IPS-20b (cell line): ENCODE results near the gene INTS1.

ENCODE experiments used
- H3K27ac ChIP-seq: one replicate; pipeline ENCODE4 v1.5.1; 2013; ENCODE audit warnings: low read length
- H3K27me3 ChIP-seq: 2 replicates; pipeline ENCODE4 v1.6.1; 2013; ENCODE audit warnings: mild to moderate bottlenecking, low read length, inconsistent platforms; ENCODE audit not compliant: insufficient read depth
- H3K36me3 ChIP-seq: 2 replicates; pipeline ENCODE4 v1.6.1; 2013; ENCODE audit warnings: low read depth, mild to moderate bottlenecking, inconsistent platforms, low read length, moderate library complexity; ENCODE audit not compliant: insufficient read depth
- H3K4me1 ChIP-seq: 2 replicates; pipeline ENCODE4 v1.6.1; 2013; ENCODE audit warnings: mild to moderate bottlenecking, control low read depth, inconsistent platforms, low read length, moderate library complexity; ENCODE audit not compliant: insufficient read depth
- H3K4me3 ChIP-seq: 2 replicates; pipeline ENCODE4 v1.5.1; 2013; ENCODE audit warnings: mild to moderate bottlenecking, low read length, inconsistent platforms
- H3K9ac ChIP-seq: 2 replicates; pipeline ENCODE4 v1.6.1; 2013; ENCODE audit warnings: low read depth, mild to moderate bottlenecking, inconsistent platforms, low read length, moderate library complexity
- H3K9me3 ChIP-seq: 2 replicates; pipeline ENCODE4 v1.6.1; 2013; ENCODE audit warnings: mild to moderate bottlenecking, low read depth, low read length, inconsistent platforms; ENCODE audit not compliant: insufficient read depth

The INTS1 gene

DNA sequence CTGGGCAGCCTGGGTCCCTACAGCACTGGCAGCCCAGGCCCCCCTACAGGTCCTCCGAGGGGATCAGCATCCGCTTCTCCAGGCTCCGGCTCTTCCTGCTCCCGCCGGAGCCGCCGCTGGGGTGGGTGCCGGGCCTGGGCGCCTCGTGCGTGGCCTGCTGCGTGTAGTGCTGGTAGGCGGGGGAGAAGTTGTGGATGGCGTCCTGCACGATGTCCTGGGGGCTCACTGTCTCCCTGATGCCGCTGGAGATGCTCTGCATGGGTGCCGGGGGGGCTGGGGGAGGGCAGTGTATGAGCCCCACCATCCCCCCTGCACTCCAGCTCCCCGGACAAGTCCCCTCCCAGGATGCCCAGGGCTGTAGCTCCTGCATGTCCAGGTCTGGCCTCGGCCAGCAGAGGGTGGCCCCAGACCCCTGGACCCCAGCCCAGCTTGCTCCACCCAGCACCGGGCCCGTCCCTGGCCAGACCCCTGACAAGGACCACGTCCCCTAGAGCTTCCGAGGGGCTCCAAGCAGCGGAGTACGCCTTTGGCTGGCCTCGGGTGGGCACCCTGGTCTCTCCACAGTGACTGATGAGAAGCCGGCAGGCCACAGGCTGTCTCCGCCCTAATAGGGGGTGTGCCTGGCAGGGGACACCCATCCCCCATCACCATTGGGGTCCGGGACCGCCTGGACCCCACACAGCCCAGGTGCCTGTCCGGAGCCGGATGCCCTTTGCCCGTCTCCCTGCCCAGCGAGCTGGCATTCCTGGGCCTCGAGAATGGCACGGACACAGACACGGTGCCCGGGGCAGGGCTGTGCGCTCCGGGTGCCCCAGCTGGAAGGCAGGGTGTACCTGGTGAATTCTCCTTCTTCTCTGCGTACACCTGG is 43.0 kb upstream of the INTS1 start:
- H3K36me3 ChIP-seq: no peaks in the 10 kb centered on the region
- no peak overlapping the region for H3K9ac ChIP-seq
- no peak overlapping the region for H3K27ac ChIP-seq
- H3K27me3 ChIP-seq: no peaks in the 10 kb centered on the region
- H3K4me1 ChIP-seq: no peaks in the 10 kb centered on the region
- no peak overlapping the region for H3K4me3 ChIP-seq
- no peaks in the 10 kb centered on the region for H3K9me3 ChIP-seq

DNA sequence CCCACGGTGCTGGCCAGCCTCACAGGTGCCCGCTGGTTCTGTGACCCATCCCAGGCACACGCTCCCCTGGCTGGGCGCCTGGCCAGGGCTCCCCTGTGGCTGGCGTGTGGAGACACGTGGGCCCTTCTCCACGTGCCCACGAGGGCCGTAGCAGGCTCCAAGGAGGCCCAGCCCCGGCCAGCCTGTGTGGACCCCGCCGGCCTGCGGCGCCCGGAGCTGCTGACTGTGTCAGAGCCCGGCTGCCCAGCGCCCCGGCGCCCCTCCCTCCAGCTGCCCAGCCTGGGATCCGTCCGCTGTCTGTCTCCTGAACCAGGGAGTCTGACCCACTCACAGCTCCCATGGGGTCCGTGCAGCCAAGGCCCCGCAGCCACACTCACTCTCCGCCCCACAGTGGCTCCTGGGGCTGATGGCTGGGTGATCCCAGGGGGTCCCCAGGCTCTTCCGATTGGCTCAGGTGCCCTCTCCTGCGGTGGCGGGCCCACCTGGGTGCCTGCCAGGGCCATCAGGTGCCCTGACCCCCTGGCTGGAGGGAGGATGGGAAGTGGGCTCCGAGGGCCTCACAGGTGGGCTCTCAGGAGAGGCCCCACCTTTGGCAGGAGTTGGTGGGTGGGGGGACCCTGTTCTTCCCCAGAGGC is 42.2 kb upstream of the INTS1 start:
- H3K36me3 ChIP-seq: no peaks in the 10 kb centered on the region
- H3K4me3 ChIP-seq: no peak overlapping the region
- H3K4me1 ChIP-seq: no peaks in the 10 kb centered on the region
- H3K9me3 ChIP-seq: no peaks in the 10 kb centered on the region
- H3K27ac ChIP-seq: no peak overlapping the region
- H3K9ac ChIP-seq: no peak overlapping the region
- H3K27me3 ChIP-seq: no peaks in the 10 kb centered on the region

DNA sequence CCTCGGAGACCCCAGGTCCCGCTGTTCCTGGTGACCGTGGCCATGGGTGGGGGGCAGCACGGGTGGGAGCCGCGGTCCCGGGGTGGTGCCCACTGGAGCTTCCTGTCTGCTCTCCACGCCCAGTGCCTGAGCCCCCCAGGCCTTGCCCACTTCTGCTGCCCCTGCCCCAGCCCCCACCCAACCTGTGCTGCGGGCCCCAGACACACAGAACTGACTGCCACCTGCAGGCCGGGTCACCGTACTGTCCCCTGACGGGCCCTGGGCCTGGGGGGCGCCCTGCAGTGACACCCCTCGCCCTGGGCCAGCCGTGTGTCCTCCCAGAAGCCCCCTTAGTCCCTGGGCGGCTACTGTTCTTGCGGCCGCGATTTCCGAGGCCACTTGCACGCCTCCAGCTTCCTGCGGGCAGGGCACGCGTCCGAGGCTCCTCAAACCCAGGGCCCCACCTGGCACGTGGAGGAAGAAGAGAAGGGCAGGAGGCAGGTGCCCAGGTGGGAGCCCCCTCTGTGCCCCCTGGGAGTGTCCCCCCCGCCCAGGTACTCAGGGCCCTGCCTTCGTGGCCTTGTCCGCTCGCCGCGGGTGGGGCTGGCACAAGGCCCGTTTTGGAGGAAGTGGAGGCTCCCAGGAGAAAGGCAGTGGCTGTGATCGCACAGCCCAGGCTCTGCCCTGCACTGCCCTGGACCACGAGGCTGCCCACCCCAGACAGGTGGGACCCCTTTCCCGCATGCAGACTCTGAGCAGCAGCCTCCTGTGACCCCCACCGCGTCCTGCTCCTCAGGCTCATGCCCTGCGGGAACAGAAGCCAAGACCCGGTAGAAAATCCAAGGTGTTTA is 41.4 kb upstream of the INTS1 start:
- no peaks in the 10 kb centered on the region for H3K4me1 ChIP-seq
- H3K27me3 ChIP-seq: no peaks in the 10 kb centered on the region
- no peak overlapping the region for H3K4me3 ChIP-seq
- H3K9me3 ChIP-seq: no peaks in the 10 kb centered on the region
- no peak overlapping the region for H3K9ac ChIP-seq
- H3K36me3 ChIP-seq: no peaks in the 10 kb centered on the region
- H3K27ac ChIP-seq: no peak overlapping the region

DNA sequence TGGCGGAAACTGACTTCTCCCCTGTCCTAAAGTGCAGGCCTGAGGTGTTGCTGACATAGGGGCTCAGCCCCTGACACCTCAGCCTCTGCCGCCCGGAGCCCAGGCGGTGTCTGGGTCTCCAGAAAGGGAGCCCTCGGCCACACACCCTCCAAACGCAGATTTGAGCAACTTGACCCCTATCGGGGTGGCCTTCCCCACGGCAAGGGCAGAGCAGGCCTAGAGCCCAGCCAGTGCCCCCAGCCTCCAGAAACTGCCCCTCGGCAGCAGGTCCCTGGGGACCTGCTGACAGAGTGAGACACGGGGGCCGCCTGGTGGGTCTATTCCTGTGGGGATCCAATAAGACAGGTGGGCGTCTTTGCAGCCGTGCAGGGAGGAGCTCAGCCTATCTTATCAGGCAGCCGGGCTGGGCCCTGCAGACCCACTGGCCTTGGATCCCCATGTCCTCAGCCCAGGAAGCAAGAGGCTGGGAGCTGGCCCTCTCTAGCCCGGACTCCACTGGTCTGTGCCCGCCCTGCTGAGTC is 40.8 kb upstream of the INTS1 start:
- H3K27ac ChIP-seq: no peak overlapping the region
- H3K4me3 ChIP-seq: no peak overlapping the region
- H3K36me3 ChIP-seq: no peaks in the 10 kb centered on the region
- no peaks in the 10 kb centered on the region for H3K9me3 ChIP-seq
- H3K9ac ChIP-seq: no peak overlapping the region
- no peaks in the 10 kb centered on the region for H3K4me1 ChIP-seq
- no peaks in the 10 kb centered on the region for H3K27me3 ChIP-seq

DNA sequence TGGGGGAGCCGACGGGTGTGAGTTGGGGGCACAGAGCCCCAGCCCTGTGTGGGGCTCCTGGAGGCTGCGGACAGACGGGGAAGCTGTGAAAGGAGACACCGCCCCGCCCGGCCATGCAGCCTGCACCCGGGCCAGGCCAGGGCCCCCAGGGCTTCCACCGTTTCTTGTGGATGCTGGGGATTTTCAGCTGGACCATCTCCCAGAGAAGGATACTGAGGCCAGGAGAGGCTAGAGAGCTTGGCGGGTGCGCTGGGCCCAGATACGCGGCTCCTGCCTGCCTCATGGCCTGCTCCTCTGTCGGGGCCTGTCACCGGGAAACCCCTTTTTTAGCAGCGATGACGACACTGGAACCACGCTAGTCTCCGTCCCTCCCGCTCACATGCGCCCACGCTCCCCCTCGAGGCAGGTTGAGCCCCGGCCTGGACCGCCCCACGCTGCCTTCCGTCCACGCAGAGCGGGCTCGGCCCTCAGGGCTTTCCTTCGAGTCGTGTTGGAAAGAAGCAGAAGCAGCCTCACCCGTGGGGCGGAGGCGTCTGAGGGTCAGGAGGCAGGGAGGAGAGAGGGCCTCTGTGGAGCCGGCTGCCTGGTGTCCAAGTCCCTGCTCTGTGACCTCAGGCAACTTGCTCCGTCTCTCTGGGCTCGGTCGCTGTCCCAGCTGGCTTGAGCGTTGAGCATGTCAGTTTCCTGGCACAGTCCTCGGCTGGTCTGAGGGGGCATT is 40.1 kb upstream of the INTS1 start:
- H3K4me3 ChIP-seq: no peak overlapping the region
- no peak overlapping the region for H3K9ac ChIP-seq
- no peak overlapping the region for H3K27ac ChIP-seq
- H3K36me3 ChIP-seq: no peaks in the 10 kb centered on the region
- no peaks in the 10 kb centered on the region for H3K27me3 ChIP-seq
- no peaks in the 10 kb centered on the region for H3K9me3 ChIP-seq
- H3K4me1 ChIP-seq: no peaks in the 10 kb centered on the region

DNA sequence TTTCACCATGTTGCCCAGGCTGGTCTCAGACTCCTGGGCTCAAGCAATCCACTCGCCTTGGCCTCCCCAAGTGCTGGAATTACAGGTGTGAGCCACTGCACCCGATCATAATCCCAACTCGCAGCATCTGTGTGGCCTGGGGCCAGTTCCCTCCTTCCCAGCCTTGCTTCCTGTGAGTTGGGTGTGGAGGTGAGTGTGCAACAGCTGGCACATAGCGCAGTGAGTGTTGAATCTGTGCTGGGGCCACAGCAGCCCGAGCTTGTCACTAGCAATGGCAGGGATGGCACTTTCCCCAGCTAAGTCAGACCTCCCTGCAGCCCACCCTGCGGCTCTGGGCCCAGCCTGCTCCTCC is 39.6 kb upstream of the INTS1 start:
- Histone ChIP-seq H3K9ac (no peak overlapping the region), H3K36me3 (no peaks in the 10 kb centered on the region), H3K27ac (no peak overlapping the region), H3K4me3 (no peak overlapping the region), H3K27me3 (no peaks in the 10 kb centered on the region), H3K4me1 (no peaks in the 10 kb centered on the region), H3K9me3 (no peaks in the 10 kb centered on the region)

DNA sequence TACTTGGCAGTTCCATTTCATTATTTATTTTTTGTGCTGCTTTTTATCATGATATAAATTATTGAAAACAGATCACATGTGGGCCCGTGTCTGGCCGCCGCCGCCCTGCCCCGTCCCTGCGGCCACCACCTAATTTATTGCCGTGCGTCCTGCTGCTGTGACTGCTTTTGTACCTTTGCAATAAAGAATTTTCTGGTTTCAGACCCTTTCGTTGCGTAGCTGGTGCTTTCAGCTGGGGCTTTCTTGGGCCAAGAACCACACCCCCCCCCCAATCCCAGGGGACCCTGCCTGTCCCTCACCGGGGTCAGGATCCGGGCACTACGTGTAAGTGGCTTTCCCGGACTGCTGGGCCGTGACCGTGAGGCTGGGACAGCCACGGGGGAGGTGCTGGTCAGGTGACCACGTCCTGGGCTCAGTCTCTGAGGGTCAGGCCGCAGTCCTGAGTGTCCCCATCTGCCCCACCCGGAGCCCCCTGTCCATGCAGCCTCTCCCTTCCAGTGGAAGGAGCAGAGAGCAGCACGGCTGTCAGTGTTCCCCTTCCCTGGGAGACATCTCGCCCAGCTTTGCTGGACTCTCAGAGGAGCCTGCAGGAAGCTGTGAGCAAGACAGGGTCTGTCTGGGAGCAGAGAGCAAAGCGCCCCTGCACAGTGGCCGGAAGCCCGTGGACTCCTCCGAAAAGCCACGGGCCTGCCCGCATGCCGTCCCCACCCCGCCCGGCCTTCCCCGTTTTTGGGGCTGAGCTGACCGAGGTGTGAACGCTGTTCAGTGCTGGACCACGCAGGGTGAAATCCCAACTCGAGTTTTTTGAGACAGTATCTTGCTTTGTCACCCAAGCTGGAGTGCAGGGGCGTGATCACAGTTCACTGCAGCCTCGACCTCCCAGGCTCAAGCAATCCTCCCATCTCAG is 38.9 kb upstream of the INTS1 start:
- no peak overlapping the region for H3K27ac ChIP-seq

DNA sequence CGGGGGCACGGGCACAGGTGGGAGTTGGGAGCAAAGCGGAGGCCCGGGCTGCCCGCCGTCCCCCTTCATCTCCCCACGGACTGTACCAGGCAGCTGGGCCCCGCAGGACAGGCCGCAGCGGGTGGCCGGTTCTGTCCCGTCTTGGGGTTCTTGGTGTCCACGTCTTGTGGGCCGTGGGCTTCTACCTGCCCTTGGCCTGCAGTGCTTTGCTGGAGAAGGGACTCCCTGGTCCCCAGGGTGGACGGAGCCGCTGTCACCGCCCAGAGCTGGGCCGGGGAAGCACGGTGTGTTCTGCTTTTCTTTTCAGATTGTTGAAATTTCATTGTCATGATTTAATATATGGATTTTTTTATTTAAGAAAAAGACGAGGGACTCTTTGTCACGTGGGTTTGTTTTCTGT is 38.1 kb upstream of the INTS1 start:
- Histone ChIP-seq H3K9me3 (no peaks in the 10 kb centered on the region), H3K9ac (no peak overlapping the region), H3K27ac (no peak overlapping the region), H3K36me3 (no peaks in the 10 kb centered on the region), H3K27me3 (no peaks in the 10 kb centered on the region), H3K4me1 (peaks cover 6% of the 10 kb centered on the region; the same call in 1 of the 2 replicates), H3K4me3 (no peak overlapping the region)

More for the DNA sequence above, 38.9 kb upstream of the INTS1 start:
- H3K9ac ChIP-seq: no peak overlapping the region
- H3K27me3 ChIP-seq: no peaks in the 10 kb centered on the region
- no peak overlapping the region for H3K4me3 ChIP-seq
- H3K36me3 ChIP-seq: no peaks in the 10 kb centered on the region
- no peaks in the 10 kb centered on the region for H3K9me3 ChIP-seq
- no peaks in the 10 kb centered on the region for H3K4me1 ChIP-seq

DNA sequence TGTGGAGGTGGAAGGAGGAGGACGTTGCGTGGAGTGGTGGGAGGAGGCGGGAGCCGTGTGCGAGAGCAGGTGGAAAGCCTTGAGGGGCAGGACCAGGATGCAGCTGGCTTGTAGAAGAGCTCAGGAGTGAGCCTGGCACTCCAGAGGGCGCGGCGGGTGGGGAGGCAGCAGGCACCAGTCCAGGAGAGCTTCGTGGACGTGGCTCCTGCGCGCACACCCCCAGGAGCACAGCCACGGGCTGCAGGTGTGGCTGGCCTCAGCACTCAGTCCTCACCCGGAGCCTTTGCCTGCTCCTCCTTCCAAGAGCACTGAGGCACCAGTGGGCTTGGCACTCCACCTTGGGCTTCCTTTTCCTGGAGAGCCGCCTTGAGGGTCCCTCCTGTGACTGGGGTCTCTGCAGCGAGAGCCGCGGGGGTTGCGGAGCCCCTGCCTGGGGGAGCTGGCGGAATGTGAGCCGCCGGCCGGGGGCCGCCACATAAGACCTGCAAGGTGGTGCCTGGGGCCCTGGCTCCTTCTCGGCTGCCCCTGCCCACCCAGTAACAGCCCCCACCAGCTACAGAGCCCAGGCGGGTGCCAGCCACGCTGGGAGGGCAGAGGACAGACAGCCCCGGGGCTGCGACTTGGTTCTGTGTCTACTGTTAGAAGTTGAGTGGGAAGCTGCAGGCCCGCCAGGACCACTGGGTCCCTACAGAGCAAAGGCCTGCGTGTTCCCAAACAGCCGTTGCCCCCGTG is 37.4 kb upstream of the INTS1 start:
- Histone ChIP-seq H3K9me3 (no peaks in the 10 kb centered on the region), H3K27me3 (no peaks in the 10 kb centered on the region), H3K9ac (no peak overlapping the region), H3K4me1 (peaks cover 11% of the 10 kb centered on the region), H3K4me3 (no peak overlapping the region), H3K36me3 (no peaks in the 10 kb centered on the region), H3K27ac (no peak overlapping the region)

DNA sequence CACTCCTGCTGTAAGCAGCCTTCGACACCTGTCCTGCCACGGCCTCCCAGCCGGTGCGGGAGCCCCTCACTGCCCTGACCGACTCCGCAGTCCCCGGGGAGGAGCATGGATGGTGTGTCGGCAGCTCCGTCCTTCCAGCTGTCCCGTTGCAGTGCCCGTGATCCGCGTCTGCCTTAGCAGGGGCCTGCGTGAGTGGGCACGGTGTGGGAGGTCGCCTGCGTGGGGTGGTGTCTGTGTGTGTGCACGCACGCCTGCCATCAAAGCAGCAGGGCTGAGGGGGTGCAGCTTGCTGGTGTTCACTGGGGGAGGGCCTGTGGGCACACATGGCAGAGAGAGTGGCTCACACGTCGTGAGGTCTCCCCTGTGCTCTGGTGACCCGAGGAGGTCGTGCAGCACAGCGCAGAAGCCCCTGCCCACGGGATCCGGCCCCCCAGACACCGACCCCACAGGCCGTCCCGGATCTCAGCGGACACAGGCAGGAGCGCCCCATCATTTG is 36.6 kb upstream of the INTS1 start:
- Histone ChIP-seq H3K9me3 (no peaks in the 10 kb centered on the region), H3K36me3 (no peaks in the 10 kb centered on the region), H3K27me3 (no peaks in the 10 kb centered on the region), H3K4me1 (peaks cover 14% of the 10 kb centered on the region), H3K27ac (no peak overlapping the region), H3K4me3 (no peak overlapping the region), H3K9ac (no peak overlapping the region)
